AG04449 (cell line): ENCODE measurements around the gene ANXA7.
"Not testable (repeated sequence)": the region's sequence is repeated elsewhere in the genome, so short reads cannot be mapped to it uniquely, and the experiment has no call there.

Experiments
- CTCF ChIA-PET: fragments of 350-600 bp; formaldehyde crosslinking; extraction: SDS; loops from one replicate; lab custom pipeline; 2021; ENCODE audit warnings: antibody characterized with exemption; lab: Yijun Ruan, JAX
- POLR2A ChIA-PET: fragments of 400-600, 350-600 bp; formaldehyde crosslinking; extraction: SDS; loops from one replicate; lab custom pipeline; 2020; ENCODE audit warnings: antibody characterized with exemption, inconsistent platforms; lab: Yijun Ruan, JAX
- DNase-seq: peaks from one replicate; pipeline ENCODE4 v3.0.0-alpha.2; 2010; ENCODE audit warnings: low read depth, low spot score
- H3K4me3 ChIP-seq: 2 replicates; pipeline ENCODE4 v1.5.1; 2011; ENCODE audit warnings: low read depth, mild to moderate bottlenecking, control low read depth, low read length
- CTCF ChIP-seq: IDR thresholded peaks from one replicate; pipeline ENCODE4 v1.5.1; 2011; ENCODE audit warnings: mild to moderate bottlenecking, moderate library complexity, low read length, control low read depth, inconsistent platforms; ENCODE audit not compliant: insufficient read depth; ENCODE audit errors: missing control alignments

The ANXA7 gene

GRCh38 chr10:73339436-73339835, 74.4 kb downstream of the ANXA7 start:
- H3K4me3 ChIP-seq: no peak overlapping the region
- ChIA-PET CTCF (no interaction called here), POLR2A (no interaction called here)
- DNase-seq: no peak
- no peak for TF ChIP-seq CTCF

GRCh38 chr10:73338801-73339368, 75.0 kb downstream of the ANXA7 start:
- DNase-seq: no peak
- ChIA-PET POLR2A (no interaction called here), CTCF (no interaction called here)
- no peak overlapping the region for H3K4me3 ChIP-seq
- no peak for TF ChIP-seq CTCF

- ChIA-PET POLR2A (no interaction called here), CTCF (no interaction called here)
- H3K4me3 ChIP-seq: no peak overlapping the region
- no peak for TF ChIP-seq CTCF
- DNase-seq: no peak
Measured at GRCh38 chr10:73333202-73333601, 80.7 kb downstream of the ANXA7 start.

- CTCF ChIA-PET: interaction anchor here (1.0 kb wide), 1 partner anchor 16 kb away, joined by 3 read pairs; no protein-coding TSS in a partner anchor
- TF ChIP-seq CTCF: no peak
- POLR2A ChIA-PET: no interaction called here
- no peak overlapping the region for H3K4me3 ChIP-seq
- no peak for DNase-seq
Measured at GRCh38 chr10:73332379-73332778, 81.5 kb downstream of the ANXA7 start.

GRCh38 chr10:73328523-73328922, 85.3 kb downstream of the ANXA7 start:
- POLR2A ChIA-PET: not testable (repeated sequence)

GRCh38 chr10:73325290-73325689, 88.6 kb downstream of the ANXA7 start:
- POLR2A ChIA-PET, CTCF ChIA-PET, H3K4me3 ChIP-seq, DNase-seq: not testable (repeated sequence)

More at GRCh38 chr10:73328523-73328922, 85.3 kb downstream of the ANXA7 start:
- DNase-seq, CTCF ChIA-PET, H3K4me3 ChIP-seq: not testable (repeated sequence)
